ENCODE data around the gene SERPINH1.

DNA sequence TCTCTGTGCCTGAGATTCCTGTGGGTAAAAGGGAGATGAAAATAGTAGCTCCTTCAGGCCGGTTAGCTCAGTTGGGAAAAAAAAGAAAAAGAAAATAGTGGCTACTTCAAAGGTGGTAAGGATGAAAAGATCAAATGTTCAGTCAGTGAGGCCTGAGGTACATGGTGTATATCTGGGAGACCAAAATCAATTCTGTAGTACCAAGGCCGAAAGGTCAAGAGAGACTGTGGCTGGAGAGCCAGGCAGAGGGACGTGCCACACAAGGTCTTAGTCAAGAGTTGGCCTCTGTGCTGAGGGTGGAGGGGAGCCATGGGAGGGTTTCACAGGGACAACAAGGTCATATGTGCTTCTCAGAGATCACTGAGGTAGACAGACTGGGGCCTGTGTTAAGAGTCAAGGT, 31.5 kb upstream of the SERPINH1 start:
- TF ChIP-seq, protein P1, sequence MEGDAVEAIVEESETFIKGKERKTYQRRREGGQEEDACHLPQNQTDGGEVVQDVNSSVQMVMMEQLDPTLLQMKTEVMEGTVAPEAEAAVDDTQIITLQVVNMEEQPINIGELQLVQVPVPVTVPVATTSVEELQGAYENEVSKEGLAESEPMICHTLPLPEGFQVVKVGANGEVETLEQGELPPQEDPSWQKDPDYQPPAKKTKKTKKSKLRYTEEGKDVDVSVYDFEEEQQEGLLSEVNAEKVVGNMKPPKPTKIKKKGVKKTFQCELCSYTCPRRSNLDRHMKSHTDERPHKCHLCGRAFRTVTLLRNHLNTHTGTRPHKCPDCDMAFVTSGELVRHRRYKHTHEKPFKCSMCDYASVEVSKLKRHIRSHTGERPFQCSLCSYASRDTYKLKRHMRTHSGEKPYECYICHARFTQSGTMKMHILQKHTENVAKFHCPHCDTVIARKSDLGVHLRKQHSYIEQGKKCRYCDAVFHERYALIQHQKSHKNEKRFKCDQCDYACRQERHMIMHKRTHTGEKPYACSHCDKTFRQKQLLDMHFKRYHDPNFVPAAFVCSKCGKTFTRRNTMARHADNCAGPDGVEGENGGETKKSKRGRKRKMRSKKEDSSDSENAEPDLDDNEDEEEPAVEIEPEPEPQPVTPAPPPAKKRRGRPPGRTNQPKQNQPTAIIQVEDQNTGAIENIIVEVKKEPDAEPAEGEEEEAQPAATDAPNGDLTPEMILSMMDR (IDR thresholded peaks at IDR 0.05) = no peak
- TF ChIP-seq SIN3A (IDR thresholded peaks at IDR 0.05; ENCODE audit: borderline replicate concordance, insufficient read depth, low read depth, low read length) (no peak), POLR2AphosphoS5 (IDR thresholded peaks at IDR 0.05; ENCODE audit: low read depth, low read length) (no peak), TCF7L2 (IDR thresholded peaks at IDR 0.05; ENCODE audit: low read depth, low read length) (no peak)
- TF ChIP-seq, protein P2, sequence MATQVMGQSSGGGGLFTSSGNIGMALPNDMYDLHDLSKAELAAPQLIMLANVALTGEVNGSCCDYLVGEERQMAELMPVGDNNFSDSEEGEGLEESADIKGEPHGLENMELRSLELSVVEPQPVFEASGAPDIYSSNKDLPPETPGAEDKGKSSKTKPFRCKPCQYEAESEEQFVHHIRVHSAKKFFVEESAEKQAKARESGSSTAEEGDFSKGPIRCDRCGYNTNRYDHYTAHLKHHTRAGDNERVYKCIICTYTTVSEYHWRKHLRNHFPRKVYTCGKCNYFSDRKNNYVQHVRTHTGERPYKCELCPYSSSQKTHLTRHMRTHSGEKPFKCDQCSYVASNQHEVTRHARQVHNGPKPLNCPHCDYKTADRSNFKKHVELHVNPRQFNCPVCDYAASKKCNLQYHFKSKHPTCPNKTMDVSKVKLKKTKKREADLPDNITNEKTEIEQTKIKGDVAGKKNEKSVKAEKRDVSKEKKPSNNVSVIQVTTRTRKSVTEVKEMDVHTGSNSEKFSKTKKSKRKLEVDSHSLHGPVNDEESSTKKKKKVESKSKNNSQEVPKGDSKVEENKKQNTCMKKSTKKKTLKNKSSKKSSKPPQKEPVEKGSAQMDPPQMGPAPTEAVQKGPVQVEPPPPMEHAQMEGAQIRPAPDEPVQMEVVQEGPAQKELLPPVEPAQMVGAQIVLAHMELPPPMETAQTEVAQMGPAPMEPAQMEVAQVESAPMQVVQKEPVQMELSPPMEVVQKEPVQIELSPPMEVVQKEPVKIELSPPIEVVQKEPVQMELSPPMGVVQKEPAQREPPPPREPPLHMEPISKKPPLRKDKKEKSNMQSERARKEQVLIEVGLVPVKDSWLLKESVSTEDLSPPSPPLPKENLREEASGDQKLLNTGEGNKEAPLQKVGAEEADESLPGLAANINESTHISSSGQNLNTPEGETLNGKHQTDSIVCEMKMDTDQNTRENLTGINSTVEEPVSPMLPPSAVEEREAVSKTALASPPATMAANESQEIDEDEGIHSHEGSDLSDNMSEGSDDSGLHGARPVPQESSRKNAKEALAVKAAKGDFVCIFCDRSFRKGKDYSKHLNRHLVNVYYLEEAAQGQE (IDR thresholded peaks at IDR 0.05; ENCODE audit: insufficient read depth in 1 of 2, low read depth in 2 of 2, low read length in 1 of 2) = no peak
